Upper lobe of right lung (tissue), 1 donor: ENCODE results near the gene ODAD3. TPM values are rescaled to one million over a fixed set of nuclear protein-coding genes. Genes with fewer than 3 reads are reported as not detected.

Experiments
- ATAC-seq: fragments of 200-7000 bp; cut with Tn5 transposase; one replicate; pipeline ENCODE4 v1.9.1; 2020; ENCODE audit warnings: mild to moderate bottlenecking, moderate library complexity
- DNase-seq: peaks from one replicate; pipeline ENCODE4 v3.0.0-alpha.2; 2020
- H3K27ac ChIP-seq: fragments of 200-600 bp; one replicate; pipeline ENCODE4 v1.8.0; 2022
- H3K27me3 ChIP-seq: fragments of 200-600 bp; one replicate; pipeline ENCODE4 v1.8.0; 2022; ENCODE audit warnings: mild to moderate bottlenecking
- H3K36me3 ChIP-seq: fragments of 200-600 bp; one replicate; pipeline ENCODE4 v1.8.0; 2022
- H3K4me1 ChIP-seq: fragments of 200-600 bp; one replicate; pipeline ENCODE4 v1.8.0; 2022
- H3K4me3 ChIP-seq: fragments of 200-600 bp; one replicate; pipeline ENCODE4 v1.8.0; 2022; ENCODE audit warnings: mild to moderate bottlenecking
- H3K9me3 ChIP-seq: fragments of 200-600 bp; one replicate; pipeline ENCODE4 v1.8.0; 2022
- CTCF ChIP-seq: fragments of 200-600 bp; IDR thresholded peaks from one replicate; pipeline ENCODE4 v1.8.0; 2022; ENCODE audit warnings: antibody characterized with exemption
- intact Hi-C: fragments of 100-400 bp; cut with DNase I; formaldehyde crosslinking; loops from one replicate; pipeline ENCODE4 v1.11.0; 2022
- total RNA-seq: library from RNA; stranded (reverse); fragmentation: NEBNext Ultra II Directional; extraction: Animal tissue kit (Norgen Biotek cat#: 25700); gene quantifications from one replicate; pipeline ENCODE4 v1.2.1, GENCODE V29; 2021
- donor health status: DM: no; HTN: yes; CAD: no; lungs with severe emphysema.

Gene ODAD3
- total RNA-seq, 1 donor from 2014 or later: 0.49 TPM

GRCh38 chr19:11423164-11423790 is 11.6 kb downstream of the ODAD3 start:
- Histone ChIP-seq H3K9me3 (no peaks in the 10 kb centered on the region), H3K27me3 (peaks cover 27% of the 10 kb centered on the region), H3K4me1 (peaks cover 33% of the 10 kb centered on the region), H3K36me3 (no peaks in the 10 kb centered on the region), H3K27ac (no peak overlapping the region), H3K4me3 (no peak overlapping the region)
- intact Hi-C loops: no loop called here
- no peak for TF ChIP-seq CTCF
- ATAC-seq (no peak), DNase-seq (no peak)

DNA sequence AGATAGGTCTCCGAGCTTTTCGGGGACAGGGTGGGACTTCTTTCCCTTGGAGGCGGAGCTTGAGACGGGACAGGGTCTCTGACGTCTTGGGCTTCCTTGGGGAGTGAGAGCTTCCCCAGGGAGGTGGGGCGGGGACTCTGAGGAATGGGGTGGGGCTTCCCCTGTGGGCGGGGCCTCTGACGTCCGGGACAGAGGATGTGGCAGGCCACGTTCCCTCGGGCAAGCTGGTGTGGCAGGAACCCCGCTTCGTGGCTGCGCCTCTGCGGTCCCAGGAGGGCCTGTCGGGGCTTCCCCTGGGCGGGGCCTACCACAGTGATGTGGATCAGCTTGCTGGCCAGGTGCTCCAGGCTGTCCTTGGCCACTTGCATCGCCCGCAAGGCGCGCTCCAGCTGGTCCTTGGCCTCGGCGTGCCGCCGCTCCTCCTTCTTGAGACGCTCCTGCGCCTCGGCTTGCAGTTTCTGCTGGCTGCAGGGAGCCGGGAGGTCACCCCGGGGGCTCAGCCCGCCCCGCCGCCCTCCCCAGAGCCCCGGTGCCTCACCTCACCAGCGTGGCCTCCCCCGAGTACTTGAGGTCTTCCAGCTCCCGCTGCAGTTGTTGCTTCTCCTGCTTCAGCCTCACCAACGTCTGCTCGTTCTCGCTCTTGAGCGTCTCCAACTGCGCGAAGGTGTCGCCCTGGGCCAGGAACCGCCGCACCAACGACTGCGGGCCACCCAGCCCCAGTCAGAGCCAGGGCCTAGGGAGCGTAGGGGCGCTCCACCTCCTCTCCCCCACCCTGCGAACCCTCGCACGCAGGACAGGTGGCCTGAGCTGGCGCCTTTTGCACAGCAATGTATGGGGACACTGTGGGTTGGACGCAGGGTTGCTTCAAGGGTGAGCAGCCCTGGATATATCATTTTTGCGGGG is 12.5 kb downstream of the ODAD3 start:
- peak overlapping the region; percentile 39 for H3K4me3 ChIP-seq

GRCh38 chr19:11421371-11422098 is 13.4 kb downstream of the ODAD3 start:
- intact Hi-C loops: no loop called here

More for the DNA sequence above, 12.5 kb downstream of the ODAD3 start:
- Histone ChIP-seq H3K27me3 (peaks cover 27% of the 10 kb centered on the region), H3K4me1 (peaks cover 33% of the 10 kb centered on the region), H3K36me3 (no peaks in the 10 kb centered on the region), H3K27ac (peak overlapping the region; percentile 42), H3K9me3 (no peaks in the 10 kb centered on the region)
- DNase-seq: peak; percentile 94
- intact Hi-C loops: no loop called here
- no peak for TF ChIP-seq CTCF
- ATAC-seq: peak; percentile 87

GRCh38 chr19:11420429-11421370 is 14.2 kb downstream of the ODAD3 start:
- intact Hi-C loops: no loop called here
- Histone ChIP-seq H3K9me3 (no peaks in the 10 kb centered on the region), H3K36me3 (no peaks in the 10 kb centered on the region), H3K4me3 (peak overlapping the region; percentile 36), H3K27me3 (peaks cover 27% of the 10 kb centered on the region), H3K27ac (peak overlapping the region; percentile 11), H3K4me1 (peaks cover 33% of the 10 kb centered on the region)
- ATAC-seq: no peak
- no peak for TF ChIP-seq CTCF
- DNase-seq: no peak

More at GRCh38 chr19:11421371-11422098, 13.4 kb downstream of the ODAD3 start:
- DNase-seq (peak; percentile 81), ATAC-seq (peak; percentile 52)
- no peak for TF ChIP-seq CTCF
- Histone ChIP-seq H3K27me3 (peaks cover 27% of the 10 kb centered on the region), H3K36me3 (no peaks in the 10 kb centered on the region), H3K27ac (no peak overlapping the region), H3K9me3 (no peaks in the 10 kb centered on the region), H3K4me3 (peak overlapping the region; percentile 39), H3K4me1 (peaks cover 33% of the 10 kb centered on the region)
